ENCODE results near the gene GHR. TPM values are rescaled to one million over a fixed set of nuclear protein-coding genes. Genes with fewer than 3 reads are reported as not detected.

GHR gene
- polyA plus RNA-seq, 1 donor from 2014 or later: 0.31 TPM

DNA sequence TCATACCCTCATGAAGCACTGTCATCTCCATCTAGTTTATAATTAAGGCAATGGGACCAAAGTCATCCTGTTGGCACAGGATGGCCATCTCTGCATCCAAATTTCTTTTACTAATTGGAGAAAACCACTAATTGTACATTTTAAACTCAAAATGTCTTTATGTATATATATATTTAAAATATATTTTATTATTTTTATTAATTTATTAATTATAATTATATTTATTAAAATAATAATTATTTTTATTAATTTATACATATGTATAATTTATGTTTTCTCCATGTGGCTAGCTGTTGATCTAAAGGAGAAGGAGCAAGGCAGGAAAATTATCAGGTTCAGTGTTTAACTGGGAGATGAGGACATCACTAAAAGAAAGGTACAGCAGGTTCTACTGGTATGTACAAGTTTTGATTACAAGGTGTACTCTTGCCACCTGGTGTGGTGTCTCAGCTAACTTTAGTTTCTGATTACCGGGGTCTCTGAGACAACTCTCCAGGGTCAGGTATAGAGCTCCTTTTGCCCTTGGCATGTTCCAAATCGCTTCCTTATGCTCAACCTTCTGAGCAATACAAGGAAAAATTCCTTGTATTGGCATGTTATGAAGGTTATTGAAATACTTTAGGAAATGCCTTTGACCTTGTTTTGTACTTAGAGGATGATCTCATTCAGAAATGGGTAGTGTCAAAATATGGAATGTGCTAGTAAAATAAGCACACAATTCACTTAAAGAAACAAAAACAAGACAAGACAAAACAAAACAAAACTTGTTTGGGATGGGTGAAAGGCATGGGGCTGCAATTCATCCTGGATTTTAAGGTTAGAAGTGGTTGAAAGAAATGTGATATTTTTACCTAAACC, 79.6 kb downstream of the GHR start:
- Histone ChIP-seq H3K27ac (ENCODE audit: low read length) (no peak overlapping the region), H3K4me2 (ENCODE audit: low read length) (no peak overlapping the region), H4K20me1 (ENCODE audit: insufficient read depth) (no peaks in the 10 kb centered on the region), H3K4me3 (ENCODE audit: low read length) (no peak overlapping the region), H3K9me3 (ENCODE audit: low read length) (no peaks in the 10 kb centered on the region), H3K79me2 (replicated peaks; ENCODE audit: insufficient read depth, low read length) (no peaks in the 10 kb centered on the region), H3K9ac (ENCODE audit: low read length) (no peak overlapping the region), H3K9me2 (ENCODE audit: insufficient read depth, low read length) (no peaks in the 10 kb centered on the region), H2AFZ (ENCODE audit: low read depth, low read length) (no peak overlapping the region), H3K36me3 (ENCODE audit: insufficient read depth, low read length) (no peaks in the 10 kb centered on the region), H3F3A (ENCODE audit: insufficient read depth, low read length, poor library complexity, severe bottlenecking) (no peaks in the 10 kb centered on the region), H3K27me3 (ENCODE audit: insufficient read depth, low read depth, low read length) (no peaks in the 10 kb centered on the region)
- no peak for TF ChIP-seq EZH2 (IDR thresholded peaks at IDR 0.05; ENCODE audit: borderline replicate concordance, insufficient read depth, low read length, poor library complexity, severe bottlenecking)
- no peak for TF ChIP-seq SMC3 (conservative IDR thresholded peaks at IDR 0.05; ENCODE audit: poor library complexity)
- TF ChIP-seq, protein P1, sequence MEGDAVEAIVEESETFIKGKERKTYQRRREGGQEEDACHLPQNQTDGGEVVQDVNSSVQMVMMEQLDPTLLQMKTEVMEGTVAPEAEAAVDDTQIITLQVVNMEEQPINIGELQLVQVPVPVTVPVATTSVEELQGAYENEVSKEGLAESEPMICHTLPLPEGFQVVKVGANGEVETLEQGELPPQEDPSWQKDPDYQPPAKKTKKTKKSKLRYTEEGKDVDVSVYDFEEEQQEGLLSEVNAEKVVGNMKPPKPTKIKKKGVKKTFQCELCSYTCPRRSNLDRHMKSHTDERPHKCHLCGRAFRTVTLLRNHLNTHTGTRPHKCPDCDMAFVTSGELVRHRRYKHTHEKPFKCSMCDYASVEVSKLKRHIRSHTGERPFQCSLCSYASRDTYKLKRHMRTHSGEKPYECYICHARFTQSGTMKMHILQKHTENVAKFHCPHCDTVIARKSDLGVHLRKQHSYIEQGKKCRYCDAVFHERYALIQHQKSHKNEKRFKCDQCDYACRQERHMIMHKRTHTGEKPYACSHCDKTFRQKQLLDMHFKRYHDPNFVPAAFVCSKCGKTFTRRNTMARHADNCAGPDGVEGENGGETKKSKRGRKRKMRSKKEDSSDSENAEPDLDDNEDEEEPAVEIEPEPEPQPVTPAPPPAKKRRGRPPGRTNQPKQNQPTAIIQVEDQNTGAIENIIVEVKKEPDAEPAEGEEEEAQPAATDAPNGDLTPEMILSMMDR (IDR thresholded peaks at IDR 0.05; ENCODE audit: poor library complexity, severe bottlenecking): no peak
- no peak for TF ChIP-seq RAD21 (conservative IDR thresholded peaks at IDR 0.05)
- no peak for TF ChIP-seq EP300 (conservative IDR thresholded peaks at IDR 0.05; ENCODE audit: poor library complexity, severe bottlenecking)

DNA sequence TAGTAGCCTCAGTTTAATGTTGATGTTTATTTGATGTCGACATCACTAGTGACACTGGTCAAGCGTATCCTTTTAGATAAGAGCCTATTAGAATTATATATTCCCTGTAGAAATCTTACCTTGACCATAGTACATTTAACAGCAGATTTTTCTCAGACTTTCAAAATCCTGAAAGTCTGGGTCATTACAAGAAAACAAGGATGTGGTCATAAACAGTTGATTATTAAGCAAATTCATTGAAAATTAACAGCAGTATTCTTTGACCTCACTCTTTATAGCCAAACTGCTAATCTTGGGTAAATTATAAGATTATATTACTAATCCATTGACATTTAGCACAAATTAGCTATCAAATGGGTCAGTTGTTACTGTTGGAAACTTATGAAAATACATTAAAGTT, 83.4 kb downstream of the GHR start:
- H3K4me3 ChIP-seq (ENCODE audit: low read length): no peak overlapping the region
- TF ChIP-seq EZH2 (IDR thresholded peaks at IDR 0.05; ENCODE audit: borderline replicate concordance, insufficient read depth, low read length, poor library complexity, severe bottlenecking) (no peak), SMC3 (conservative IDR thresholded peaks at IDR 0.05; ENCODE audit: poor library complexity) (no peak), POLR2AphosphoS5 (IDR thresholded peaks at IDR 0.05) (no peak), EP300 (conservative IDR thresholded peaks at IDR 0.05; ENCODE audit: poor library complexity, severe bottlenecking) (no peak), RAD21 (conservative IDR thresholded peaks at IDR 0.05) (no peak)
- TF ChIP-seq, protein P2, sequence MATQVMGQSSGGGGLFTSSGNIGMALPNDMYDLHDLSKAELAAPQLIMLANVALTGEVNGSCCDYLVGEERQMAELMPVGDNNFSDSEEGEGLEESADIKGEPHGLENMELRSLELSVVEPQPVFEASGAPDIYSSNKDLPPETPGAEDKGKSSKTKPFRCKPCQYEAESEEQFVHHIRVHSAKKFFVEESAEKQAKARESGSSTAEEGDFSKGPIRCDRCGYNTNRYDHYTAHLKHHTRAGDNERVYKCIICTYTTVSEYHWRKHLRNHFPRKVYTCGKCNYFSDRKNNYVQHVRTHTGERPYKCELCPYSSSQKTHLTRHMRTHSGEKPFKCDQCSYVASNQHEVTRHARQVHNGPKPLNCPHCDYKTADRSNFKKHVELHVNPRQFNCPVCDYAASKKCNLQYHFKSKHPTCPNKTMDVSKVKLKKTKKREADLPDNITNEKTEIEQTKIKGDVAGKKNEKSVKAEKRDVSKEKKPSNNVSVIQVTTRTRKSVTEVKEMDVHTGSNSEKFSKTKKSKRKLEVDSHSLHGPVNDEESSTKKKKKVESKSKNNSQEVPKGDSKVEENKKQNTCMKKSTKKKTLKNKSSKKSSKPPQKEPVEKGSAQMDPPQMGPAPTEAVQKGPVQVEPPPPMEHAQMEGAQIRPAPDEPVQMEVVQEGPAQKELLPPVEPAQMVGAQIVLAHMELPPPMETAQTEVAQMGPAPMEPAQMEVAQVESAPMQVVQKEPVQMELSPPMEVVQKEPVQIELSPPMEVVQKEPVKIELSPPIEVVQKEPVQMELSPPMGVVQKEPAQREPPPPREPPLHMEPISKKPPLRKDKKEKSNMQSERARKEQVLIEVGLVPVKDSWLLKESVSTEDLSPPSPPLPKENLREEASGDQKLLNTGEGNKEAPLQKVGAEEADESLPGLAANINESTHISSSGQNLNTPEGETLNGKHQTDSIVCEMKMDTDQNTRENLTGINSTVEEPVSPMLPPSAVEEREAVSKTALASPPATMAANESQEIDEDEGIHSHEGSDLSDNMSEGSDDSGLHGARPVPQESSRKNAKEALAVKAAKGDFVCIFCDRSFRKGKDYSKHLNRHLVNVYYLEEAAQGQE (IDR thresholded peaks at IDR 0.05; ENCODE audit: borderline replicate concordance): no peak
- TF ChIP-seq, protein P1 (IDR thresholded peaks at IDR 0.05; ENCODE audit: poor library complexity, severe bottlenecking): no peak
- no peak overlapping the region for H3K9ac ChIP-seq (ENCODE audit: low read length)
- H3K9me2 ChIP-seq (ENCODE audit: insufficient read depth, low read length): no peaks in the 10 kb centered on the region
- H3K9me3 ChIP-seq (ENCODE audit: low read length): no peaks in the 10 kb centered on the region
- H2AFZ ChIP-seq (ENCODE audit: low read depth, low read length): no peak overlapping the region
- H3K27ac ChIP-seq (ENCODE audit: low read length): no peak overlapping the region
- H3K4me2 ChIP-seq (ENCODE audit: low read length): no peak overlapping the region
- no peaks in the 10 kb centered on the region for H4K20me1 ChIP-seq (ENCODE audit: insufficient read depth)
- H3K79me2 ChIP-seq (replicated peaks; ENCODE audit: insufficient read depth, low read length): no peaks in the 10 kb centered on the region
- no peaks in the 10 kb centered on the region for H3K36me3 ChIP-seq (ENCODE audit: insufficient read depth, low read length)
- no peaks in the 10 kb centered on the region for H3K27me3 ChIP-seq (ENCODE audit: insufficient read depth, low read depth, low read length)
- H3F3A ChIP-seq (ENCODE audit: insufficient read depth, low read length, poor library complexity, severe bottlenecking): no peaks in the 10 kb centered on the region

Measured in neural cell (in vitro differentiated cells).